ENCODE results near the gene NHLH1. TPM values are rescaled to one million over a fixed set of nuclear protein-coding genes. Genes with fewer than 3 reads are reported as not detected.

Gene NHLH1
- 0.26 and 0.63 TPM in 2 replicates for total RNA-seq (2014; rRNA removed; shearing (Covaris generic))
- total RNA-seq (2022), result 0.65 and 0.68 TPM in 2 replicates
- Bru-seq, nascent RNA, result percentile 32 among the genes with signal in this experiment
- percentile 47 among the genes with signal in this experiment for BruChase-seq, experiment 1, labeled RNA remaining after a 6-hour chase
- BruChase-seq, experiment 2, labeled RNA remaining after a 2-hour chase, result percentile 50 among the genes with signal in this experiment
- long read RNA-seq, result 0 reads

DNA sequence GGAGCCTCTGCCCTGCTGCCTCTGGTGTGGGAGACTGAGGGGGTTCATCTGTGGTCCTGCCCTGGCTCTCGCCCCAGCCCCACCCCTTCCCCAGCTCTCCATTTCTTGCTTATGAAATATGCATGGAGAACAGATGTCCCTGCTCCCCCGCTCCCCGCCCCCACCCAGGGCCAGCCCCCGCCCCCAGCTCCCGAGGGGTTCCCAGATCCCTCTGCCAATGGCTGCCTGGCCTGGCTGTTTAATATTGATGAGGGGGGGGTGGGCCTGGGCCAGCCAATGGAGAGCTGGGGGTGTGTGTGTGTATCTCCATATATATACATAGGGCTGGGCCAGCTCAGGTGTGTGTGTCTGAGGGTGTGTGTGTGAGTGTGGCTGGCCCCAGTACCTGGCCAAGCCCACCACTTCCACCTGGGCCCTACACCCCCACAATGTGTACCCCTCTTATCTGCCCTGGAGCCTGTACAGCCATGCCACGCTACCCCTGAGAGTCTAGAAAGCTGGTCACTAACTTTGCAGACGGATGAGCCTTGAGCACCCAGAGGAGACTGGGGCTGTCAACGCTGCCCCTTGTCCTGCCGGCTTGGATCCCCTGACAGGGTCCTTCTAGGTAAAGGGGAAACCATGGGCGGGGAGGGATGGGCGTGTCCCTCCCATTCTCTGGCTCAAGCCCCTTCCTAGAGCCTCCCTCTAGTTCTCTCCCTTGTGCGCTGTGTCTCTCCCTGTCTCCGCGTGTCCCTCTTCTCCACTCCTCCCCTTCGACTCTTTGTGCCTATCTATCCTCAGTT, at the start of gene NHLH1:
Gene NHLH1 (plus strand): TSS at position 341 of the 785 bp plus-strand sequence. CDS start 3,661 bp downstream, outside the sequence.
- Histone ChIP-seq H2AFZ (ENCODE audit: low read length) (no peak within 1 kb of the TSS), H3K36me3 (ENCODE audit: insufficient read depth, low read length) (no peaks in the 10 kb centered on the region), H3K9me2 (ENCODE audit: insufficient read depth, low read length) (no peaks in the 10 kb centered on the region), H3K4me1 (ENCODE audit: insufficient read depth, low read length, poor library complexity, severe bottlenecking) (no peaks in the 10 kb centered on the region), H3K27ac (ENCODE audit: low read depth, low read length, poor library complexity, severe bottlenecking) (no peak within 1 kb of the TSS), H3K79me2 (ENCODE audit: insufficient read depth, low read depth, low read length) (no peaks in the 10 kb centered on the region), H4K20me1 (ENCODE audit: insufficient read depth, low read length) (no peaks in the 10 kb centered on the region), H3K4me2 (ENCODE audit: low read length) (no peak within 1 kb of the TSS), H3K9me3 (ENCODE audit: low read length) (no peaks in the 10 kb centered on the region), H3K4me3 (ENCODE audit: low read depth, low read length, poor library complexity, severe bottlenecking) (no peak within 1 kb of the TSS)
- intact Hi-C loops (cut with micrococcal nuclease; ENCODE audit: unreplicated experiment), result no loop called here
- POLR2A ChIA-PET, result interaction anchor here (0.5 to 2.2 kb wide), 4 partner anchors 9 to 22 kb away, joined by 3 to 9 read pairs (median 4); no protein-coding TSS in a partner anchor
- CTCF ChIA-PET (ENCODE audit: unreplicated experiment), result no interaction called here
- BruUV-seq (replicated peaks), result no TSS peak
- TF ChIP-seq CTCF (conservative IDR thresholded peaks at IDR 0.05; ENCODE audit: low read length) (no peak), EZH2phosphoT487 (IDR thresholded peaks at IDR 0.05; ENCODE audit: borderline replicate concordance, low read depth, low read length) (no peak)
- no peak for DNase-seq (ENCODE audit: low spot score)

DNA sequence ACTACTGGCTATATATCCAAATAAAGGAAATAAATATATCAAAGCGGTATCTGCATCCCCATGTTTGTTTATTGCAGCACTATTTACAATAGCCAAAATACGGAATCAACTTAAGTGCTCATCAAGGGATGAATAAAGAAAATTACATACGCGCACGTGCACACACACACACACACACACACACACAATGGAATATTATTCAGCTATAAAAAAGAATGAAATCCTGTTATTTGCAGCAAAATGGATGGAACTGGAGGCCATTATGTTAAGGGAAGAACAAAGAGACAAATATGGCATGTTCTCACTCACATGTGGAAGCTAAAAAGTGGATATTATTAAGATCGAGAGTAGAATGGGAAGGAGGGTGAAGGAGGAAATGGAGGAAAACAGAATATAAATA, 44.0 kb upstream of the NHLH1 start:
- peaks cover 97% of the 10 kb centered on the region for H3K36me3 ChIP-seq (ENCODE audit: insufficient read depth, low read length)
- H3K4me2 ChIP-seq (ENCODE audit: low read length), result no peak overlapping the region
- peaks cover 25% of the 10 kb centered on the region for H3K79me2 ChIP-seq (ENCODE audit: insufficient read depth, low read depth, low read length)
- intact Hi-C loops (cut with micrococcal nuclease; ENCODE audit: unreplicated experiment), result no loop called here
- CTCF ChIA-PET (ENCODE audit: unreplicated experiment), result no interaction called here
- H3K4me3 ChIP-seq (ENCODE audit: low read depth, low read length, poor library complexity, severe bottlenecking), result no peak overlapping the region
- no peaks in the 10 kb centered on the region for H4K20me1 ChIP-seq (ENCODE audit: insufficient read depth, low read length)
- H3K4me1 ChIP-seq (ENCODE audit: insufficient read depth, low read length, poor library complexity, severe bottlenecking), result no peaks in the 10 kb centered on the region
- DNase-seq (ENCODE audit: low spot score), result no peak
- H2AFZ ChIP-seq (ENCODE audit: low read length), result no peak overlapping the region
- no TSS peak for BruUV-seq (replicated peaks)
- H3K9me3 ChIP-seq (ENCODE audit: low read length), result no peaks in the 10 kb centered on the region; the same call in 1 of the 2 replicates
- POLR2A ChIA-PET, result interaction anchor here (1.2 kb wide), 1 partner anchor 11 kb away, joined by 4 read pairs; no protein-coding TSS in a partner anchor
- no peaks in the 10 kb centered on the region for H3K9me2 ChIP-seq (ENCODE audit: insufficient read depth, low read length)
- H3K27ac ChIP-seq (ENCODE audit: low read depth, low read length, poor library complexity, severe bottlenecking), result no peak overlapping the region
- TF ChIP-seq EZH2phosphoT487 (IDR thresholded peaks at IDR 0.05; ENCODE audit: borderline replicate concordance, low read depth, low read length) (no peak), CTCF (conservative IDR thresholded peaks at IDR 0.05; ENCODE audit: low read length) (no peak)

Data from OCI-LY7 (cell line).